SK-N-SH (cell line): Measurements from ENCODE around the gene TMEM223.

Experiments
- CHD2 ChIP-seq: fragments of 150-350 bp; IDR thresholded peaks from 2 replicates; pipeline ENCODE4 v1.6.1; 2018; ENCODE audit warnings: low read length; ENCODE audit not compliant: partially characterized antibody
- ELF1 ChIP-seq: IDR thresholded peaks from 2 replicates; pipeline ENCODE4 v1.4.0; 2012
- EZH2phosphoT487 ChIP-seq: fragments of 200-600 bp; sonication (generic); IDR thresholded peaks from 2 replicates; pipeline ENCODE4 v1.6.1; 2017; ENCODE audit warnings: low read depth, mixed run types, mild to moderate bottlenecking, antibody characterized with exemption, moderate library complexity, borderline replicate concordance
- MEF2A ChIP-seq: IDR thresholded peaks from 2 replicates; pipeline ENCODE4 v1.4.0; 2012; ENCODE audit warnings: low read depth, borderline replicate concordance
- POLR2AphosphoS5 ChIP-seq: IDR thresholded peaks from 2 replicates; pipeline ENCODE4 v1.6.1; 2012; ENCODE audit warnings: low read depth, low read length
- RAD21 ChIP-seq: IDR thresholded peaks from 2 replicates; pipeline ENCODE4 v1.6.1; 2012; ENCODE audit warnings: mild to moderate bottlenecking, low read length
- TEAD4 ChIP-seq: IDR thresholded peaks from 2 replicates; pipeline ENCODE4 v1.4.0; 2012; ENCODE audit warnings: mild to moderate bottlenecking, borderline replicate concordance; ENCODE audit not compliant: insufficient read depth
- YY1 ChIP-seq: IDR thresholded peaks from 2 replicates; pipeline ENCODE4 v1.4.0; 2012; ENCODE audit warnings: low read depth, mild to moderate bottlenecking
- TF ChIP-seq, protein P1 (sequence below): fragments of 200-600 bp; sonication (generic); IDR thresholded peaks from 2 replicates; pipeline ENCODE4 v1.6.1; 2017; ENCODE audit warnings: antibody characterized with exemption, mild to moderate bottlenecking, moderate library complexity

GRCh38 chr11:62774407-62774806 is 17.4 kb downstream of the TMEM223 start:
- TF ChIP-seq, protein P1, sequence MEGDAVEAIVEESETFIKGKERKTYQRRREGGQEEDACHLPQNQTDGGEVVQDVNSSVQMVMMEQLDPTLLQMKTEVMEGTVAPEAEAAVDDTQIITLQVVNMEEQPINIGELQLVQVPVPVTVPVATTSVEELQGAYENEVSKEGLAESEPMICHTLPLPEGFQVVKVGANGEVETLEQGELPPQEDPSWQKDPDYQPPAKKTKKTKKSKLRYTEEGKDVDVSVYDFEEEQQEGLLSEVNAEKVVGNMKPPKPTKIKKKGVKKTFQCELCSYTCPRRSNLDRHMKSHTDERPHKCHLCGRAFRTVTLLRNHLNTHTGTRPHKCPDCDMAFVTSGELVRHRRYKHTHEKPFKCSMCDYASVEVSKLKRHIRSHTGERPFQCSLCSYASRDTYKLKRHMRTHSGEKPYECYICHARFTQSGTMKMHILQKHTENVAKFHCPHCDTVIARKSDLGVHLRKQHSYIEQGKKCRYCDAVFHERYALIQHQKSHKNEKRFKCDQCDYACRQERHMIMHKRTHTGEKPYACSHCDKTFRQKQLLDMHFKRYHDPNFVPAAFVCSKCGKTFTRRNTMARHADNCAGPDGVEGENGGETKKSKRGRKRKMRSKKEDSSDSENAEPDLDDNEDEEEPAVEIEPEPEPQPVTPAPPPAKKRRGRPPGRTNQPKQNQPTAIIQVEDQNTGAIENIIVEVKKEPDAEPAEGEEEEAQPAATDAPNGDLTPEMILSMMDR, result no peak
- TF ChIP-seq EZH2phosphoT487, result no peak
- no peak for TF ChIP-seq RAD21
- no peak for TF ChIP-seq POLR2AphosphoS5
- no peak for TF ChIP-seq CHD2
- no peak for TF ChIP-seq TEAD4
- no peak for TF ChIP-seq MEF2A
- no peak for TF ChIP-seq ELF1
- no peak for TF ChIP-seq YY1
